GM19463 (cell line): ENCODE results near the gene DUSP5.
A peak's percentile ranks its signal among the peaks of the same experiment; 100 is the strongest.
"Not testable (repeated sequence)": the region's sequence is repeated elsewhere in the genome, so short reads cannot be mapped to it uniquely, and the experiment has no call there.

Source experiments
- ATAC-seq: cut with Tn5 transposase; IDR thresholded peaks from one replicate; pipeline ENCODE4 v1.9.1; 2021; ENCODE audit warnings: mild to moderate bottlenecking, moderate library complexity; ENCODE audit not compliant: unreplicated experiment

The DUSP5 gene, protein sequence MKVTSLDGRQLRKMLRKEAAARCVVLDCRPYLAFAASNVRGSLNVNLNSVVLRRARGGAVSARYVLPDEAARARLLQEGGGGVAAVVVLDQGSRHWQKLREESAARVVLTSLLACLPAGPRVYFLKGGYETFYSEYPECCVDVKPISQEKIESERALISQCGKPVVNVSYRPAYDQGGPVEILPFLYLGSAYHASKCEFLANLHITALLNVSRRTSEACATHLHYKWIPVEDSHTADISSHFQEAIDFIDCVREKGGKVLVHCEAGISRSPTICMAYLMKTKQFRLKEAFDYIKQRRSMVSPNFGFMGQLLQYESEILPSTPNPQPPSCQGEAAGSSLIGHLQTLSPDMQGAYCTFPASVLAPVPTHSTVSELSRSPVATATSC

GRCh38 chr10:110497438-110498086 lies at the start of gene DUSP5:
Gene DUSP5, plus strand, starts transcription at chr10:110497907. Its CDS starts 215 bp downstream, at chr10:110498122.
- peak; percentile 47 for ATAC-seq

GRCh38 chr10:110448682-110449418 lies 48.9 kb upstream of the DUSP5 start:
- no peak for ATAC-seq

GRCh38 chr10:110455446-110455845 lies 42.3 kb upstream of the DUSP5 start:
- peak; percentile 60 for ATAC-seq

GRCh38 chr10:110456046-110456445 lies 41.7 kb upstream of the DUSP5 start:
- ATAC-seq, result no peak

DNA sequence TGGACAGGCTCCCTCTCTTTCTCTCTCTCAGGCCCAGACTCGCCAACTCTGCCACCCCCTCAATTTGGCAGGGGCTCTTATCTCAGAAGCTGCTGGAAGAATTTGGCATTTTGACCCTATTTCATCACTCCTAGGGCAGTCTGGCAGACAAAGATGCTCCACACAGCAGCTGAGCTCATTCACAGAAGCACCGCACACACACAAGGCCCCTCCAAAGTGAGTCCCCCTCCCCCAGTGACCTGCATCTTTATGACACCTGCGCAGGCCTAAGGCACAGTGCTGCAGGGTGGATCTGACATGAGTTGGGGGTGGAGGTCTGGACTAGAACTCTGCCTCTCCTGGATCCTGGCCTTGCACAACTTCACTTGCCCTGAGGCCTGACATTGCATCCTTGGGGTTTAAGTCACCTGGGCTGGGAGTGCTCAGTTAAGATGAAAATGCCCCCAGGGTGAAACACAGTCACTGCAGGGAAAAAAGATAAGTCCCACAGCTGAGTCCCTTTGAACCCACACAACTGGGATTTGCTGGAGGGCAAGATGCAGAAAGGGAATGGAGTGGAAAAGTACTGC lies 41.1 kb upstream of the DUSP5 start:
- no peak for ATAC-seq

DNA sequence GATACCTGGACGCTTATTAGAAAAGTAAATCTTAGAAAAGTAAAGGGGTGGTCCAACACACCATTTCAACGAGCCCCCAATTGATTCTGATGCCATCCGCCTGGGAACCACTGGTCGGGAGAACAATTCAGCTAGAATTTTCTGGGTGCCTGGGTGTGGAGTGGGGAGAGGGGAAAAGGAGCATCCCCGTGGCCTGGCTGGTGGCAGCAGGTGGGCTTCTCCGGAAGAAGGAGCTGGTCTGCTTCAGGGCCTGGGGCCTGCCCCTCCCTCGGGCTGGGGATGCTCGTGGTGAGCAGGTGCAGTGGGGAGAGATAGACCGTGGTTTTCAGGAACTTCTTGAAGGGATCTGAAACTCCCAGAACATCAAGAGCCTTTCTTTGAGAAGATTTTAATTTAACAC lies 39.9 kb upstream of the DUSP5 start:
- ATAC-seq, result no peak

DNA sequence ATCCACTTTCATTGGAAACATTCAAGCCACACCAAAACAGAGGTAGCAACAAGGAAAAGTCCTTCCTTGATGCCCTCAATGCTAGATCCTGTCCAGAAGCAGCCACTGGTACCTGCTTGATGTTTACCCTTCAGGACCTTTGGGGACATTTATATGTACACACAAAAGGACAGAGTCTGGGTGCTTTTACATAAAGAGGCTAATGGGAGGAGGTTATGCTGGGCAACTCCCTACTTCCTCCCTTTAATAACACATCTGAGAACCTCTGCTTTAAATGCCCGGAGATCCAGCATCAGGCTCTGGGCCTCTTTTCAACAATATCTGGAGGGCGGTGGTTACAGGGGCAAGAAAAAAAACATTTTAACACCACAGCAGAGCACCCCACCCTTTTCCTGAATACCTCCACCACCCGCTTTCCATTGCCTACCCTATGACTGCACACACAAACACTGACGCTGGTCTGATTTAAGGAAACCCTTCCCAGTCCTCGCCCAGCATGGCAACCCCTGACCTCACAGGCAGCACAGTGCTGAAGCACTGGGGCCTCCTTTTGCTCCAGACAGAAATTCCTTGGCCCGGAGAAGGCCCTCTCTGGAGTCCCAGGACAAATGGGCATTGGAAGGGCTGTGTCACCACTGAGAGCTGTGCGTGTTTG lies 39.3 kb upstream of the DUSP5 start:
- no peak for ATAC-seq

DNA sequence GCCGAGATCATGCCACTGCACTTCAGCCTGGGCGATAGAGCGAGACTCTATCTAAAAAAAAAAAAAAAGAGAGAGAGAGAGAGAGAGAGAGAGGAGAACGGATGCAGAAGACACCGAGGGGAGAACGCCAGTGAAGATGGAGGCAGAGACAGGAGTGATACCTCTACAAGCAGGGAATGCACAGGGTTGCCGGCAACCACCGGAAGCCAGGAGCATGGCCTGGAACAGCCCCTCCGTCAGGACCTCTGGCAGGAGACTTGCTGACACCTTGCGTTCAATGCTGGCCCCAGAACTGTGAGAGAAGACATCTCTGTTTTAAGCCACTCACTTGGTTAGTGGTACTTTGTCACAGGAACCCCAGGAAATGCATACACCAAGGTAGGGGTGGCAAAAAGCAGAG lies 38.1 kb upstream of the DUSP5 start:
- no peak for ATAC-seq

GRCh38 chr10:110460111-110460809 lies 37.4 kb upstream of the DUSP5 start:
- no peak for ATAC-seq

DNA sequence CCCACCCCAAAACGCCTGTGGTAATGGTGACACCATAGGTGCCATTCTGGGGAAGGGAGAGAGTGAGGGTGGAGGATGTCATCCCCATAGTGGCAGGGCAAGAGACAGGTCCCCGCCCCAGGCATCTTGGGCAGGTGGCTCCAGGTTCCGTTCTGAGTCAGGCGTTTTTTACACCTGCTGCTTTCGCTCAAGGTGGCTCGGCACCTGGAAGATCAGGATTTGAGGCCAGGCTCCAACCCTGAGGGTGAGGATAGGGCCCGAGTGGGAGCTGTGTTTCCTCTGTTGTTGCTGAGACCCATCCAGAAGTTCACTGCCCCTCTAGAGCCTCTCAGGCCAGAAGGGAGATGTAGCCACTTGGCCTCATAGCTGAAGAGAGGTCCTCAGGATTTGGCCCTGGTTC lies 36.6 kb upstream of the DUSP5 start:
- no peak for ATAC-seq

- no peak for ATAC-seq
Observed at GRCh38 chr10:110461530-110461929, 36.2 kb upstream of the DUSP5 start.

DNA sequence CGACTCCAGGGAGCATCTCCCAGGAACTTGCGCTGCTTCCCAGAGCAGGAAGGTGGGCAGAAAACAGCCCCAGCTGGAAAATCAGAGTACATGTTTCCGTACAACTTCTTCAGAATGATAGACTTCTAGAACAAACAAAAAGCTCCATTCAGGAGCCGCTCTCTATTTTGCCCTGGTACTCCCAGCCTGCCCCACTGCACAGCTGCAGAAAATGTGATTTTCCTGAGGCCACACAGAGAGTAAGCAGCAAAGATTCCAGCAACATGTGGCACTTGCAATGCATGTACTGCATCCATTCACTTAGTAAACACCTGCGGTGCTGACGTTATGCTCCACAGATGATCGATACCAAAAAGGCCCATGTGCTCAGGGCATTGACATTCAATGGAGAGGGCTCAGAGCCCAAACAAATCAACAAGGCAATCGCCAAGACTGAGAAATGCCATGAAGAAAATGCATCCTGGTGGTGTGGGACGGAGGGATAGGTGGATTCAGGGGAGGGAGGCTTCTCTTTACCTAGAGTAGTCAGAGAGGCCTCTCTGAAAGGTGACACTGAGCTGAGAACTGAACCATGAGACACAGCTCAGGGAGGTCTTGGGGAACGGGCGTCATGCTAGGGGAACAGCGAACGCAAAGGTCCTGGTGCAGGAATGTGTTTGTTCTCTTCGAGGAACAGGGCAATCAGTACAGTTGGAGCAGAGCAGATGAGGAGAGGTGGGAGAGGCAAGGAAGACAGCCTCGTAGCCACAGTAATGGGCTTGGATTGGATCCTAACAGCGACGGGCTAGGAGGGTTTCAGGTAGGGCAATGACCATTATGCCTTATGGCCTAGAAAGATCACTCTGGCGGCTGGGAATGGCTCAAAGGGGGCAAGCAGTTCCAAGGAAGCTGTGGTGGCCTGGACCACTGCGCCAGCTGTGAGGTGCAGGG lies 35.3 kb upstream of the DUSP5 start:
- no peak for ATAC-seq

GRCh38 chr10:110468258-110468657 lies 29.4 kb upstream of the DUSP5 start:
- not testable (repeated sequence) for ATAC-seq

DNA sequence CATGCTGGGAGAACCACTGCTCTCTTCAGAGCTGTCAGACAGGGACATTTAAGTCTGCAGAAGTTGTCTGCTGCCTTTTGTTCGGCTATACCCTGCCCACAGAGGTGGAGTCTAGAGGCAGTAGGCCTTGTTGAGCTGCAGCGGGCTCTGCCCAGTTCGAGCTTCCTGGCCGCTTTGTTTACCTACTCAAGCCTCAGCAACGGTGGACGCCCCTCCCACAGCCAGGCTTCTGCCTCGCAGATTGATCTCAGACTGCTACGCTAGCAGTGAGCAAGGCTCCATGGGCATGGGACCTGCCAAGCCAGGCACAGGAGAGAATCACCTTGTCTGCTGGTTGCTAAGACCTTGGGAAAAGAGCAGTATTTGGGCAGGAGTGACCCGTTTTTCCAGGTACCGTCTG lies 27.2 kb upstream of the DUSP5 start:
- not testable (repeated sequence) for ATAC-seq

- ATAC-seq, result no peak
Observed at GRCh38 chr10:110471566-110472139, 26.1 kb upstream of the DUSP5 start.

- ATAC-seq, result no peak
Observed at GRCh38 chr10:110474017-110474416, 23.7 kb upstream of the DUSP5 start.

- ATAC-seq, result no peak
Observed at GRCh38 chr10:110474826-110475225, 22.9 kb upstream of the DUSP5 start.

DNA sequence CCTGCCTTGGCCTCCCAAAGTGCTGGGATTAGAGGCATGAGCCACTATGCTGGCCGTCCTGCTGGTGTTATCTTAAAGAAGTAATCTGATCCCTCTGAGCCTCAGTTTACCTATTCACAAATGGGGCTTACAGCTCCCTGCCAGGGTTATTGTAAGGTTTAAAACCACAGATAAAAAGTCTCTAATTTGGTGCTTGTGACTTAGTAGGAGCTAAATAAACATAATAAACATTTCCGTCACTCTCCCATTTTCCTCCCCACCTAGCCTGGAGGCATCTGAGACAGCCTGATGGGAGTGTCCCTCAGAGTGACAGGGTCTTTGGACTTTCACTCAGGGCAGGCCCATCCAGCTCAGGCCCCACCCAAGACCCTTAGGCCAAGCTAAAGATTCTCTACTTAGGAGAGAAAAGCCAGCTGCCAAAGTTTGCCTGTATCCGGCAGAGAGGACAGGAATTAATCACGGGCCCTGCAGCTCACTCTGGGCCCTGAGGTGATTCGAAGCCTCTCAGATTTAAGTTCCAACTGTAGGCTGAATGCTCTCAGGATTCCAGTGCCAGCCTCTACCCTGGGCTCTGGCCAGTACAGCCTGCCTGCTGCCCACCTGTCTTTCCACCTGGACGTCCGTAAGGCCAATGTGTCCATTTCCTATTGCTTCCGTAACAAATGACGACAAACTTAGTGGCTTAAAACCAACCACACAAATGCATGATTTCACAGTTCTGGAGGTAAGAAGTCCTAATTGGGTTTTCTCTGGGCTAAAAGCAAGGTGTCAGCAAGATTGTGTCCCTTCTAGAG lies 21.8 kb upstream of the DUSP5 start:
- ATAC-seq, result no peak
